Fibroblast of skin of back (primary cell): ENCODE measurements around the gene RILPL1. TPM values are rescaled to one million over a fixed set of nuclear protein-coding genes. Genes with fewer than 3 reads are reported as not detected.
"Not testable (repeated sequence)": the region's sequence is repeated elsewhere in the genome, so short reads cannot be mapped to it uniquely, and the experiment has no call there.

Source experiments
- DNase-seq: peaks from one replicate; pipeline ENCODE4 v3.0.0-alpha.2; 2013
- polyA plus RNA-seq, 2 experiments: library from polyadenylated mRNA; unstranded; fragments of 120-200 nt; gene quantifications; one replicate each; pipeline ENCODE4 v1.2.1, GENCODE V29; 2013; ENCODE audit not compliant: insufficient read length in 2 of 2

The RILPL1 gene, protein sequence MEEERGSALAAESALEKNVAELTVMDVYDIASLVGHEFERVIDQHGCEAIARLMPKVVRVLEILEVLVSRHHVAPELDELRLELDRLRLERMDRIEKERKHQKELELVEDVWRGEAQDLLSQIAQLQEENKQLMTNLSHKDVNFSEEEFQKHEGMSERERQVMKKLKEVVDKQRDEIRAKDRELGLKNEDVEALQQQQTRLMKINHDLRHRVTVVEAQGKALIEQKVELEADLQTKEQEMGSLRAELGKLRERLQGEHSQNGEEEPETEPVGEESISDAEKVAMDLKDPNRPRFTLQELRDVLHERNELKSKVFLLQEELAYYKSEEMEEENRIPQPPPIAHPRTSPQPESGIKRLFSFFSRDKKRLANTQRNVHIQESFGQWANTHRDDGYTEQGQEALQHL
- polyA plus RNA-seq (2013, experiment 1 of 2; ENCODE audit: insufficient read length) = 17.8 TPM
- polyA plus RNA-seq (2013, experiment 2 of 2; ENCODE audit: insufficient read length) = 24.6 TPM

DNA sequence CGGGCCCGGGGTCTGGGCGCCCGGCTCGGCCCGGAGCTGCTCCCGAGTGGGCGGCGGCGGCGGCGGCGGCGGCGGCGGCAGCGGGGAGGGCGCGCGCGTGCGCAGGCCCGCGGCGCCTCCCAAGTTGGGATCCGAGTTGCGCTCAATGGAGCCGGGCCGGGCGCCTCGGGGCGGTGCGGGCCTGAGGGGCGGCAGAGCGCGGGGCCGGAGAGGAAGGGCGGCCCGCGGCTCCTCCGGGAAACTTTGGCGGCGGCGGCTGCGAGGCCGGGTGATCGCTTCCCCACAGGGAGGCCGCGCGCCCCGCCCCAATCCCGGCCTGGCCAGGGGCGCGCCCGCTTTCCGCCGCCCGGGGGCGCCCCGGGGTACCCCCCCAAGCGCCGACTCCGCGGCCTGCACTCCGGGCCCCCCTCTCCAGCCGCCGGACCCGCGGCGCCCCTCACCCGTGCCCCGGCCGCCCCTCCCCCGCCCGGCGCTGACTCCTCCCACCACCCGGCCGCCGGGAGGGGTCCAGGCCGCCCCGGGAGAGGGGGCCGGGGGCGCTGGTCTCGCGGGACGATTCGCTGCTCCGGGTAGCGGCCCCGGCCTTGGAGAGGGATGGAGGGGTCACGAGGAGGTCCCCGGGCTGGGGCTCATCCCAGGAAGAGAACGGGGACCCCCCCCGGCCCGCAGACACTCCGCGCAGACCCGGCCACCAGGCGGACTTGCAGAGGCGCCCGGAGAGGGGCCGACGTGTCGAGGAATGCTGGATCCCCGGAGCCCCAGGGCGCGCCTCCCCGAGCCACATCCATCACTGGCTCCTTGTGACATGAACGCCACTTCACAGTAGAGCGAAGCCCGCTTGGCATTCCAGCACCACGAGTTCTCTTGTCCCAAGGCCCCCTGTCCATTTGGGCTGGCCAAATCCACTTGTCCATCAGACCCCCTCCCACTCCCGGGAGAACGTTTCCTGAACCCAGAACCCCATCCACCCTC lies at the start of gene RILPL1:
TSS of gene RILPL1 (minus strand) at position 48 of the 972 bp plus-strand sequence. CDS start 237 bp downstream, outside the sequence.
- peak; percentile 67 for DNase-seq

DNA sequence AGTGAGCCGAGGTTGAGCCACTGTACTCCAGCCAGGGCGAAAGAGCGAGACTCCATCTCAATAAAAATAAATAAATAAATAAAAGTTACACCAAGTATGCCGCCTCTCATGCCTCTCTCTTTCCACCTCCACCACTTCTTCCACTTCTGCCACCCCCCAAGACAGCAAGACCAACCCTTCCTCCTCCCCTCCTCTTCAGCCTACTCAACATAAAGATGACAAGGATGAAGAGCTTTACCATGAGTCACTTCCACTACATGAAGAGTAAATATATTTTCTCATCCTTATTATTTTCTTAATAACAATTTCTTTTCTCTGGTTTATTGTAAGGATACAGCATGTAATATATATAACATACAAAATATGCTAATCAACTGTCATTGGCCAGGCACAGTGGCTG lies 47.3 kb upstream of the RILPL1 start:
- peak; percentile 55 for DNase-seq

DNA sequence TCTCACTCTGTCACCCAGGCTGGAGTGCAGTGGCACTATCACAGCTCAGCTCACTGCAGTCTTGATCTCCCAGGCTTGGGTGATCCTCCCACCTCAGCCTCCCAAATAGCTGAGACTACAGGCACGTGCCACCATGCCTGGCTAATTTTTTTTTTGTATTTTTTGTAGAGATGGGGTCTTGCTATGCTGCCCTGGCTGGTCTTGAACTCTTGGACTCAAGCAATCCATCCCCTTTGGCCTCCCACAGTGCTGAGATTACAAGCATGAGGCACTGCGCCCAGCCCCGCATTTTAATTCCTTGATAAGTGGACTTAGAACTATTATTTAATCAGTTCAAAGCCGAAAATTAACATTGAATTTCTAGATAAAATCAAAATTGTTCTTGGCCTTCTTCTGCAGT lies 45.3 kb upstream of the RILPL1 start:
- not testable (repeated sequence) for DNase-seq

DNA sequence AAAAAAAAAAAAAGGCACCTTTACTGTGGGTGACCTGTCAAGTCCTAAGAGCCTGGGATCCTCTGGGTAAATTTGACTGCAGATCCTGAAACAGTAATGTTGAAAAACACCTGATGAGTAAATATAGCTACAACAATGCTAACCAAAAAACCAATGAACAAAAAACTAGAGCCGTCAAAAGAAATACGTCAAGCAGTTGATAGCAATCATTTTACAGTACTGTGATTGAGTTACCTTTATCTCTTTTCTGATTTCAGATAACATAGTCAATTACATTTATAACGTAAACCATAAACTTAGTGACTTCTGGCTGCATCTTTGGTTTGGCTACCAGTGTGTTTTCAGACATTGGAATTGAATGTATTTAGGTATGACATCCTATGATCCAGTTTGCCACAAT lies 44.7 kb upstream of the RILPL1 start:
- no peak for DNase-seq

DNA sequence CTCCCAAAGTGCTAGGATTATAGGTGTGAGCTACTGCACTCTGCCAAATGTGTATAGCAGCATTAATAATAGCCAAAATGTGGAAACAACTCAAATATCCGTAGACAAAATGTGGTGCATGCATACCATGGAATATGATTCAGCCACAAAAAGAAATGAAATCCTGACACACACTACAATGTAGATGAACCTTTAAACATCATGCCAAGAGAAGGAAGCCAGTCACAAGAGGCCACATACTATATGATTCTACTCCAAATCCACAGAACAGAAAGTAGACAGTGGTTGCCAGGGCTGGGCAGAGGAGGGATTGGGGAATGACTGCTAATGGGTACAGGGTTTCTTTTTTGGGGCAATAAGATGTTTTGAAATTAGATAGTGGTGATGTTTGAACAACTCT lies 43.1 kb upstream of the RILPL1 start:
- no peak for DNase-seq

DNA sequence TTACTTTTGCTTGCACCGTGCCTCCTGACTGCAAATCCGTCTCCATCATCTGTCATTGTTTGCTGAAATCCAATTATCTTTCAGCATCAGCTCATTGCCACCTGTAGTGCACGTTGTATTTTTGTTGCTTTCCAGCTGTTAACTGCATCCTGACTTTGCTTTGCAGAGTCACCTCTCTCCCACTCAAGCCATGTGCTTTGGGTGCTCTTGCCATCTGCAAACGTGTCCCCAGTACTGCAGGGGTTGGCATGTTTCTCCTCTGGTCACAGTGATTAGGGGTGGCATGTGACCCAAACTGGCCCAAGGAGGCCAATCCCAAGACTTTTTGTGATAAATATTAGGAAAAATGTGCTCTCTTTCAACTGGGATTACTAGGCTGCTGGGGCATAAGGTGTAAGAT lies 40.4 kb upstream of the RILPL1 start:
- no peak for DNase-seq

DNA sequence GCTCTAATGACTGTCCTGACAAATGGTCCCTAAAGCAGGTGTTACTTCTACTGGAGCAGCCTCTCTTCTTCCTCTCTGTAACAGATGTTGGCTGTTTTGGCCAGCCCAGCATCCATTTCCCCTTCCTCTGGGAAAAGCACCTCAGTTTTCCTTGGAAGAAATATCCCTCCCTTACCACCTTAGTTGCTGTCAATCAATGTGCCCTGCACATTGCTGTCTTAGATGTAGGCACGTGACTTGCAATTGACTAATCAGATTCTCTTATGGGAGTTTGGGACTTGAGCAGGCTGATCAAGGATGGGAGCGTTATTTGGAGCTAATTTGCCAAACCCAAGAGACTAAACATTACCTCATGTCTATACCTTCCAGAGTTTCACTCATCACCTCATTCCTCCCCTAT lies 38.9 kb upstream of the RILPL1 start:
- DNase-seq = no peak

DNA sequence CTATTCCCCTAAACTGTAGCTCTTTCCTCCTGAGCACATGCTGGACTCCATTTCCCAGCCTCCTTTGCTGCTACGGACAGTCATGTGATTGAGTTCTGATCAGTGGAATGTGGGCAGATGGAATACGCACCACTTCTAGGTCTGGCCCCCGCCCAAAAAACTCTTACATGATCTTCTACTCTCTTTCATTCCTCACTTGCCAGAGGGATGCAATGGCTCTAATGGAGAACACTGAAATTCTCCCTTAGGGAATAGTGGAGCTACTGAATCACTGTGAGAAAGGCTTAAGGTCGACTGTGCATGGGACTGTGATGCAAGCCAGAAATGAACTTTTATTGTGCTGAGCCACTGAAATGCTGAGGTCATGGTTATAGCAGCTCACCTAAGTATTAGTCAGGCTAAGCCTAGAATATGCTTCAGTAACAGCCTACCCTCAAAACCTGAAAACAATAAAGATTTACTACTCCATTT lies 37.9 kb upstream of the RILPL1 start:
- peak; percentile 80 for DNase-seq

DNA sequence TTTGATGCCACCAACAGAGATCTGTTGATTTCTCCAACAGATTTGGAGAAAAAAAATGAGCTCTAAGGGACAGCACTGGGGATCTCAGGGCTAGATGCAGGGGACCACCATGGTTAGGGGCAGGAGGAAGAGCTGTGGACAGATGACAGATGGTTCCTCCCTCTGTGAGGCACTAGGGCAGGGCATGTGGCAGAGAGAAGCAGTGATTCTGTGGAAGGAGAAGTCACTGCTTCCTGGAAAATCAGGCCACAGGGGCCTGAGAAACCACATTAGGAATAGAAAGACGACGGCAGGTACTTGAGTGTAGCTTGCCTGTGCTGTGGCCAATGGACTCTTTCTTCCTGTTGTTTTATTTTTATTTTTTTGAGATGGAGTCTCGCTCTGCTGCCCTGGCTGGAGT lies 25.9 kb upstream of the RILPL1 start:
- DNase-seq = no peak

DNA sequence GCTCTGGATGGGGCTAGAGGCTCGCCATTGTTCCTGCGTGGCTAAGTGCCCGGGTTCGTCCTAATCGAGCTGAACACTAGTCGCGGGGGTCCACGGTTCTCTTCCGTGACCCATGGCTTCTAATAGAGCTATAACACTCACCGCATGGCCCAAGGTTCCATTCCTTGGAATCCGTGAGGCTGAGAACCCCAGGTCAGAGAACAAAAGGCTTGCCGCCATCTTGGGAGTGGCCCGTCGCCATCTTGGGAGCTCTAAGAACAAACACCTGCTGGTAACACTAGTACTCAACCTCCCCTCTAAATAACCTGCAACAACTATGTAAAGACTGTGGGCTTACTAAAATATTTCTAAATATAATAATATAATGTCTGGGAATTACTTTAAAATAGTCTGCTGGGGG lies 25.0 kb upstream of the RILPL1 start:
- not testable (repeated sequence) for DNase-seq

DNA sequence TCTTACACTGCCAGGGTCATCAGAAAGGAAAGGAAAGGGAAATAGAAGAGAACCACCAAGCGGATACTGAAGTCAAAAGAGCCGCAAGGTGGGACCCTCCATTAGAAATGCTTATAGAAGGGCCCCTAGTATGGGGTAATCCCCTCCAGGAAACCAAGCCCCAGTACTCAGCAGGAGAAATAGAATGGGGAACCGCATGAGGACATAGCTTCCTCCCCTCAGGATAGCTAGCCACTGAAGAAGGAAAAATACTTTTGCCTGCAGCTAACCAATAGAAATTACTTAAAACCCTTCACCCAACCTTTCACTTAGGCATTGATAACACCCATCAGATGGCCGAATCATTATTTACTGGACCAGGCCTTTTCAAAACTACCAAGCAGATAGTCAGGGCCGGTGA lies 21.3 kb upstream of the RILPL1 start:
- DNase-seq = not testable (repeated sequence)

DNA sequence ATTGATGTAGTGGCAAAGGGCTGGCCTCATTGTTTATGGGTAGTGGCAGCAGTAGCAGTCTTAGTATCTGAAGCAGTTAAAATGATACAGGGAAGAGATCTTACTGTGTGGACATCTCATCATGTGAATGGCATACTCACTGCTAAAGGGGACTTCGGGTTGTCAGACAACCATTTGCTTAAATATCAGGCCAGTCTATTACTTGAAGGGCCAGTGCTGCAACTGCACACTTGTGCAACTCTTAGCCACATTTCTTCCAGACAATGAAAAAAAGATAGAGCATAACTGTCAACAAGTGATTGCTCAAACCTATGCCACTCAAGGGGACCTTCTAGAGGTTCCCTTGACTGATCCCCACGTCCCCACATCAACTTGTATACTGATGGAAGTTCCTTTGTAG lies 20.6 kb upstream of the RILPL1 start:
- not testable (repeated sequence) for DNase-seq

DNA sequence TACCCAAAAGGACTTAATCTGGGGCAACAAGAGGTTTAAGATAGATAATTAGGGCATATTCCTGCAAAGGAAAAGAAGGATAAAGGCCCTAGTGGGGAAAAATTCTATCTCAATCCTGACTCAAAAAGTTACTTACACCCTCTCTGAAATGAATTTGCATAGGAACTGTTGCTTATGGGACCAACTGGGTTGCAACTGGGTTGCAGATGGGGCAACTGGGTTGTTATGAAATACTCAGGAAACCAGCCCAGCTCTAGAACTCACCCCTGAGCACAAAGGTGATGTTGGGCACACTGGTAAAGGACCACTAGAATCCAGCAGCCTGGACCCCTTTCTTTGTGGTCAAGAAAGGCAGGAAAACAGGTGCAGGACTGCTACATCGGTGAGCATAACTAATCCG lies 17.2 kb upstream of the RILPL1 start:
- no peak for DNase-seq

DNA sequence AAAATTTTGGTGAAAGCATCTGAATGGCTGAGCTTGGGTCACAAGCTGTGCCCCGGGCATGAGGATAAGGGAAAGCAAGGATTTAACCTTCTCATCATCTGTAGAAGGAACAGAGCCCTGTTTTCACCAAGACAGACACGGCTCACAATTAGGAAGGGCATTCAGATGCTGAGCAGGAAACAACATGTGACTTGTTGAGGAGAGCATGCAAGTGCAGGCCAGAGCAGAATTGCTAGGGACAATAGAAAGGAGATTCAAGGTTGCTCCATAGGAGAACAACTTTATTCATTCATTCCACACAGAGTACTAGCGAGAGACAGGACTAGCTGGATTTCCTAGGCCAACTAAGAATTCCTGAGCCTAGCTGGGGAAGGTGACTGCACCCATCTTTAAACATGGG lies 14.6 kb upstream of the RILPL1 start:
- no peak for DNase-seq

DNA sequence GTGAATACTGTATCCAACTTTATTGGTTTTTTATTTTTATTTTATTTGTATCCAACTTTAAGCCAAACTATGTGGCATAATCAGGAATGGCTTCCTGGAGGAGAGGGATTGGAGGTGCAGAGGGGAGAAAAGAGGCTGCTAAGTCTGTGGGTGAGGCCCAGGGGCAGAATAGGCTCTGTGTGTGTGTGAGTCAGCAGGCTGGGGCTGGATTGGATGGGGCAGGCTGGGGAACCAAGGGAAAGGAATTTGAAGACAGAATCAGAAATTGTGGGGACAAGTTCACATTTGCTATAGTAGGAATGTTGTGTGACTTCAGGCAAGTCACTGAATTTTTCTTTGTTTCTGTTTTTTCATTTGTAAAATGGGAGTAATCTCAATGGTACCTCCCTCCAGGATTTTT lies 12.8 kb upstream of the RILPL1 start:
- DNase-seq = peak; percentile 31

DNA sequence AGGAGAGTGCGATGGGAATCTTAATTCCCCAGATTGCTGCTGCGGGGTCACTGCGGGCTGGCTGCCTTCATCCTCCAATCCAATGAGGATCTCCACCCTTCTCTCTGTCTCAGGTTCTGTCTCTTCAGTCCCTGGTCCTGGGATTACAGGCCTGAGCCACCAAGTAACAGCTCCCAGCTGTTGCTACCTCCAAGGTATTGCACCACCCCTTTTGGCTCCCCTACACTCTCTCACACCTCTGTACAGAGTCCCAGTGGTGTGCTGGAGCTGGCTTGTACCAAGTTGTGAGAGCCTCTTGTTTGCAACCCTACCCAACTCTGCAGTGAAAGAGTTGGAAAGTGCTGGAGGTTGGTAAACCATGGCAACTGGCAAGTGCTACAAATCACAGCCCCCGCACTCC lies 10.0 kb upstream of the RILPL1 start:
- no peak for DNase-seq

DNA sequence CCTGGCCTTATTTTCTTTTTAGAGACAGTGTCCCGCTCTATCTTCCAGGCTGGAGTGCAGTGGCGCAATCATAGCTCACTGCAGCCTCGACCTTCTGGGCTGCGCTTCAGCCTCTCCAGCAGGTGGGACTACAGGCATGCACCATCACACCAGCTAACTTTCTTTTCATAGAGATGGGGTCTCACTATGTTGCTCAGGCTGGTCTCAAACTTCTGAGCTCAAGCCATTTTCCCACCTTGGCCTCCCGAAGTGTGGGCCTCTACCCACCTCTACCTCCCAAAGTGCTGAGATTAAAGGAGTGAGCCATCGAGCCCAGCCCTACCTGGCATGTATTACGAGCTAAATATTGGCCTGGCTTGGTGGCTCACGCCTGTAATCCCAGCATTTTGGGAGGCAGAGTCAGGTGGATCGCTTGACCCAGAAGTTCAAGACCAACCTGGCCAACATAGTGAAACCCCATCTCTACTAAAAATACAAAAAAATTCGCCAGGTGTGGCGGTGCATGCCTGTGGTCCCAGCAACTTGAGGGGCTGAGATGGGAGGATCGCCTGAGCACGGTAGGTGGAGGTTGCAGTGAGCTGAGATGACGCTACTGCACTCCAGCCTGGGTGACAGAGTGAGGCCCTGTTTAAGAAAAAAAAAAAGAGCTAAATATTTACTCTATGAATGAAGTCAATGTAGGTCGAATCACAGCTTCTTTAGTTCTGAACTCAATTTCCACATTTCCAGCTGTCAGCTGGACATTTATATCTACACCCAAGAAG lies 7.6 kb upstream of the RILPL1 start:
- no peak for DNase-seq

DNA sequence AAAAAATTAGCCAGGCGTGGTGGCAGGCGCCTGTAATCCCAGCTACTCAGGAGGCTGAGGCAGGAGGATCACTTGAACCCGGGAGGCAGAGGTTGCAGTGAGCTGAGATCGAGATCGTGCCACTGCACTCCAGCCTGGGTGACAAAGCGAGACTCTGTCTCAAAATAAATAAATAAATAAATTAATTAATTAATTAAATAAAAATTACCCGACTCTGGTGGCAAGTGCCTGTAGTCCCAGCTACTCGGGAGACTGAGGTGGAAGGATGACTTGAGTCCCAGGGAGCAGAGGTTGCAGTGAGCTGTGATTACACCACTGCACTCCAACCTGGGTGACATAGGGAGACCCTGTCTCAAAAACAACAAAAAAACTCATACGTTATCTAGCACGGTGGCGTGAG lies 2.4 kb upstream of the RILPL1 start:
- not testable (repeated sequence) for DNase-seq

DNA sequence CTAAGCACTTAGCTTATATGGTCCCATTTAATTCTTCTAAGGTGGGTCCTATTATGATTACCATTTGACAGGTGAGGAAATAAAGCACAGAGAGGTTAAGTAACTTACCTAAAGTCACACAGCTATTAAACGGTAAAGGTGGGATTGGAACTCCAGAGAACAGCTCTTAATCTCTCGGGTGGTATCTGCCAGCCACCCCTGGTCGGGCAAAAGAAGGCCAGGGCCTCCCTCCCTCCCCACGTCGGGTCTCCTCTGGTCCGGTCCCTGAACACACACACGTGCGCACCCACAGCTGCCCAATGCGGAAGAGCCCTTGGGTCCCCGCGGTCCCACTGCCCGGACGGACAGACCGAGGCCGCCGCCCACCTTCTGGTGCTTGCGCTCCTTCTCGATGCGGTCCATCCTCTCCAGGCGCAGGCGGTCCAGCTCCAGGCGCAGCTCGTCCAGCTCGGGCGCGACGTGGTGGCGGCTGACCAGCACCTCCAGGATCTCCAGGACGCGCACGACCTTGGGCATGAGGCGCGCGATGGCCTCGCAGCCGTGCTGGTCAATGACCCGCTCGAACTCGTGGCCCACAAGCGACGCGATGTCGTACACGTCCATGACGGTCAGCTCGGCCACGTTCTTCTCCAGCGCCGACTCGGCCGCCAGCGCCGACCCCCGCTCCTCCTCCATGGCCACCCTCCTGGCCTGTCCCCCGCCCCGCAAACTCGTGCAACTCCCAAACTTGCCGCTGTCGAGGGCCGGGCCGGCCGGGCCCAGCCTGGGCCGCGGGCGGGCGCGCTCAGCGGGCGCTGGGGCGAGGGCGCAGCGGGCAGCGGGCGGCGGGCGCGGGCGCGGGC lies 490 bp downstream of the RILPL1 start:
- DNase-seq = peak; percentile 46

DNA sequence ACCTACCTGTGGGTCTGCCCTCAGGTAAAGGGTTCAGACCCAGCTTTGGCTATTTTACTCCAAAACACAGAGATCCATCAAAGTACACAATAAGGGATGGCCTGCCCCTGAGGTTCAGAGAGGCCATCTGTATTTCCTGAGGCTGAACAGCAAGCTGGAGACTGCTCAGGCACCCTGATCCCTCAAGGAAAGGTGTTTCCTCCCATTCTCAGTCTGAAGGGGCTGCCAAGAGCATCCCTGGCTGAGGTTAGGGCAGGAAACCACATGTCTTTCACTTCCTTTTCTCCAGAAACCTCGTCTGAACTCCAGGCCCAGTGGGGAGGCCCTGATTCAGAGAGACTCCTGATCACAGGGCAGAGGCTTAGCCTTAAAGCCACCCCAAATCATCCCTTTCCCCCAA lies 1.5 kb downstream of the RILPL1 start:
- DNase-seq = peak; percentile 22

DNA sequence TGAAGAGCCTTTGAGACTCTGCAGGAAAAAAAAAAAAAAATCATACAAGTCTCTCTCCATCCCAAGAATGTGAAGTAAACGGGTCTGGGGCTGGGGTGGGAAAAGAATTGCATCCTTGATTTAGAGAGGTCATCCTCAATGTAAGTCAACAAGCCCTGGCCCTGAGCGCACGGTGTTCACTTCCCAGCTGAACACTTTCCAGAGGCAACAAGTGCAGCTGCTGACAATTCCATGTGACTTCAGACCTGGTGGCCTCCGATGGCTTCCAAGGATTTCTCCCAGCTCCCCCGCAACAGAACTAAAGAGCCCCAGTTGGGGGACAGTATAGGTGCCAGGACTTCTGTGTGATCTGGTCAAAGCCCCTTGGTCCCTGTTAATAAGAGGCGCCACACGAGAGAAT lies 2.4 kb downstream of the RILPL1 start:
- DNase-seq = no peak
